Activated CD4-positive, alpha-beta memory T cell treated with anti-CD3 and anti-CD28 coated beads, Interleukin-2, amount 10 ng/mL, durations not matched to agents 7 days and 5 days (primary cell): ENCODE results near the gene TTC28. TPM values are rescaled to one million over a fixed set of nuclear protein-coding genes. Genes with fewer than 3 reads are reported as not detected.
"Not testable (repeated sequence)": the region's sequence is repeated elsewhere in the genome, so short reads cannot be mapped to it uniquely, and the experiment has no call there.

ENCODE experiments used
- CTCF ChIA-PET: fragments of 350-600 bp; sonication (Branson Sonifier 250); formaldehyde crosslinking; loops from one replicate; lab custom pipeline; 2021; ENCODE audit warnings: antibody characterized with exemption, inconsistent platforms; lab: Charles Lee
- POLR2A ChIA-PET: fragments of 350-600 bp; sonication (Branson Sonifier 250); formaldehyde crosslinking; loops from one replicate; lab custom pipeline; 2021; ENCODE audit warnings: antibody characterized with exemption; lab: Charles Lee
- DNase-seq: peaks from one replicate; pipeline ENCODE4 v3.0.0-alpha.2; 2020
- H3K27ac Mint-ChIP-seq: one replicate; pipeline ENCODE4 v1.8.0; 2021; ENCODE audit warnings: mild to moderate bottlenecking, mixed read lengths
- H3K27me3 Mint-ChIP-seq: one replicate; pipeline ENCODE4 v1.8.0; 2021; ENCODE audit warnings: mixed read lengths
- H3K36me3 Mint-ChIP-seq: one replicate; pipeline ENCODE4 v1.8.0; 2021; ENCODE audit warnings: low read depth, mixed read lengths
- H3K4me1 Mint-ChIP-seq: one replicate; pipeline ENCODE4 v1.8.0; 2021; ENCODE audit warnings: mixed read lengths
- H3K4me3 Mint-ChIP-seq: one replicate; pipeline ENCODE4 v1.8.0; 2021; ENCODE audit warnings: mild to moderate bottlenecking, mixed read lengths
- H3K9me3 Mint-ChIP-seq: one replicate; pipeline ENCODE4 v1.8.0; 2021; ENCODE audit warnings: mixed read lengths
- total RNA-seq, 2 experiments: library from RNA; stranded (reverse); gene quantifications; one replicate each; pipeline ENCODE4 v1.2.3, GENCODE V29; 2021

TTC28 gene
- total RNA-seq, 2 experiments from 2014 or later: 0.93 to 1.4 TPM

DNA sequence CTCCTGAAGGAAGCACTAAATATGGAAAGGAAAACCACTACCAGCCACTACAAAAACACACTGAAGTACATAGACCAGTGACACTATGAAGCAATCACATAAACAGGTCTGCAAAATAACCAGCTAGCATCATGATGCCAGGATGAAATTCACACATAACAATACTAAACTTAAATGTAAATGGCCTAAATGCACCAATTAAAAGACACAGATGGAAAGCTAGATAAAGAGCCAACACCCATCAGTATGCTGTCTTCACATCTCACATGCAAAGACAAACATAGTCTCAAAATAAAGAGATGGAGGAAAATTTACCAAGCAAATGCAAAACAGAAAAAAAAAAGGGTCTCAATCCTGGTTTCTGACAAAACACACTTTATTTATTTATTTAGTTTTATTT is 171.7 kb downstream of the TTC28 start:
- Mint-ChIP-seq H3K36me3 (no peaks in the 10 kb centered on the region), H3K27me3 (peaks cover 21% of the 10 kb centered on the region), H3K9me3 (peaks cover 6% of the 10 kb centered on the region), H3K4me1 (no peaks in the 10 kb centered on the region), H3K27ac (no peak overlapping the region), H3K4me3 (no peak overlapping the region)
- DNase-seq: no peak
- ChIA-PET CTCF (no interaction called here), POLR2A (no interaction called here)

DNA sequence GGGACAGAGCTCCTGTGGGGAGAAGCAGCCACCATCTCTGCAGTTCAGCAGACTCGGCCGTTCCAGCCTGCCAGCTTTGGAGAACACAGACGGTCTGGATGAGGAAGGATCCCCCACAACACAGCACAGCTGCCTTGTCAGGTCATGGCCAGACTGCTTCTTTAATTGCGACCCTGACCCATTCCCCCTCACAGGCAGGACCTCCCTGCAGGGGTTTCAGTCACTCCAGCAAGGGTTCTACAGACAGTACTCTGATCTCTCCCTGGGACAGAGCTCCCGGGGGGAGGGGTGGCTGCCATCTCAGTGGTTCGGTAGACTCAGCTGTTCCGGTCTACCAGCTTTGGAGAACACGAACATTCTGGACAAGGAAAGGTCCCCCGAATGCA is 173.5 kb downstream of the TTC28 start:
- ChIA-PET CTCF (no interaction called here), POLR2A (no interaction called here)
- no peaks in the 10 kb centered on the region for H3K36me3 Mint-ChIP-seq
- no peak overlapping the region for H3K4me3 Mint-ChIP-seq
- H3K27me3 Mint-ChIP-seq: peaks cover 20% of the 10 kb centered on the region
- H3K9me3 Mint-ChIP-seq: peaks cover 3% of the 10 kb centered on the region
- no peaks in the 10 kb centered on the region for H3K4me1 Mint-ChIP-seq
- no peak overlapping the region for H3K27ac Mint-ChIP-seq
- DNase-seq: no peak

GRCh38 chr22:28505416-28506149 is 174.1 kb downstream of the TTC28 start:
- ChIA-PET POLR2A (no interaction called here), CTCF (interaction anchor here (0.7 kb wide), 1 partner anchor 308 kb away, joined by 5 read pairs; no protein-coding TSS in a partner anchor)
- no peak overlapping the region for H3K4me3 Mint-ChIP-seq
- no peak for DNase-seq
- no peak overlapping the region for H3K27ac Mint-ChIP-seq
- H3K4me1 Mint-ChIP-seq: no peaks in the 10 kb centered on the region
- peaks cover 19% of the 10 kb centered on the region for H3K27me3 Mint-ChIP-seq
- H3K36me3 Mint-ChIP-seq: no peaks in the 10 kb centered on the region
- H3K9me3 Mint-ChIP-seq: peaks cover under 1% of the 10 kb centered on the region

DNA sequence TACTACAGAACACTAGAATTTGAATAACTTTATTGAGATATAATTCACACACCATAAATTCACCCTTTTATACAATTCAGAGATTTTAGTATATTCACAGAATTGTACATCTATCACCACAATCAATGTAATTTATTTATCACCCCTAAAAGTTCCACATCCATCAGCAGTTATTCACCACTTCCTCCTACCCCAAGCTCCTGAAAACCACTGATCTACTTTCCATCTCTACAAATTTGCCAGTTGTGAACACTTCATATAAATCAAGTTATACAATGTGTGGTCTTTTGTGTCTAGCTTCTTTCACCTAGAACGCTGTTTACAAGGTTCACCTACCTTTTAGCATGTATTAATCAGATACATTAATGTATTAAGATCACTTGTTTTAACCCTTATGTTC is 179.6 kb downstream of the TTC28 start:
- ChIA-PET POLR2A (no interaction called here), CTCF (no interaction called here)
- Mint-ChIP-seq H3K4me3 (no peak overlapping the region), H3K36me3 (no peaks in the 10 kb centered on the region), H3K27ac (no peak overlapping the region), H3K4me1 (no peaks in the 10 kb centered on the region), H3K27me3 (peaks cover 36% of the 10 kb centered on the region), H3K9me3 (no peaks in the 10 kb centered on the region)
- DNase-seq: no peak

DNA sequence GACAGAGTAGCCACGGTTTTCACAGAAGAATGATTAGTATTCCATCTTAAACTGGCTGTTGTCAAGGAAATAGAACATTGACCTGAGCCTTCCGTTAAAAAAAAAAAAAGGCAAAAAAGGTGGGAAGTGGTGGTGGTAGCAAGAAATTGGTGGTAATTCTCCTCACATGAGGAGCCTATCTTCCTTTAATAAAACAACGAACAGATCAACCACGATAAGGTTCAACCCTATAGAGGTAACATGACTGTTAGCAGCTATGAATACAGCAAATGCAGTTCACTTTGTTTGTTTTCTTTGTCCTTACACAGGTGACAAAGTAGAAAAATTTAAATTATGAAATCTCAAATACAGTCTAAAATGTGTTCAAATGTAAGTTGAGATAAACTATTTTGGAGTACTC is 181.6 kb downstream of the TTC28 start:
- no peak overlapping the region for H3K27ac Mint-ChIP-seq
- no peak for DNase-seq
- CTCF ChIA-PET: no interaction called here
- H3K4me3 Mint-ChIP-seq: no peak overlapping the region
- H3K9me3 Mint-ChIP-seq: no peaks in the 10 kb centered on the region
- POLR2A ChIA-PET: no interaction called here
- peaks cover 45% of the 10 kb centered on the region for H3K27me3 Mint-ChIP-seq
- H3K4me1 Mint-ChIP-seq: no peaks in the 10 kb centered on the region
- no peaks in the 10 kb centered on the region for H3K36me3 Mint-ChIP-seq

DNA sequence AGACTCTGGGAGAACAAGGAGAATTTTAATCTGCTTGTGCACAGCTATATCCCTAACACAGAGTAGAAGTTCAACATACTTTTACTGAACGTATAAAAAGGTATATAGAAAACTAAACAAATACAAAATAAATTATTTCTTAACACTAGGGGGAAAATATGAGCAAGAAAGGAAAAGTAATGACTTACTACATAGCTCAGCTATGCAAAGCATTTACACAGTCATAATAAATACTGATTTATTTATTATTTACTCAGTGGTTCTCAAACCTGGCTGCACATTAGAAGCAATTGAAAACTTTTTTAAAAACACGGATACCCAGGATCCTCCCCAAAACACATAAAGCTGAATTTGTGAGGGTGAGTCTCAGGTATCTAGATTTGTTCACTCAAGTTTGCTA is 182.5 kb downstream of the TTC28 start:
- Mint-ChIP-seq H3K4me1 (no peaks in the 10 kb centered on the region), H3K4me3 (no peak overlapping the region), H3K27ac (no peak overlapping the region), H3K9me3 (no peaks in the 10 kb centered on the region), H3K27me3 (peaks cover 41% of the 10 kb centered on the region), H3K36me3 (no peaks in the 10 kb centered on the region)
- ChIA-PET POLR2A (no interaction called here), CTCF (no interaction called here)
- no peak for DNase-seq

DNA sequence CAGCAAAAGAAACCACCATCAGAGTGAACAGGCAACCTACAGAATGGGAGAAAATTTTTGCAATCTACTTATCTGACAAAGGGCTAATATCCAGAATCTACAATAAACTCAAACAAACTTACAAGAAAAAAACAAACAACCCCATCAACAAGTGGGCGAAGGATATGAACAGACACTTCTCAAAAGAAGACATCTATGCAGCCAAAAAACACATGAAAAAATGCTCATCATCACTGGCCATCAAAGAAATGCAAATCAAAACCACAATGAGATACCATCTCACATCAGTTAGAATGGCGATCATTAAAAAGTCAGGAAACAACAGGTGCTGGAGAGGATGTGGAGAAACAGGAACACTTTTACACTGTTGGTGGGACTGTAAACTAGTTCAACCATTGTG is 188.4 kb downstream of the TTC28 start:
- peaks cover 24% of the 10 kb centered on the region for H3K27me3 Mint-ChIP-seq
- H3K9me3 Mint-ChIP-seq, H3K4me3 Mint-ChIP-seq, CTCF ChIA-PET, DNase-seq, H3K36me3 Mint-ChIP-seq, H3K27ac Mint-ChIP-seq, POLR2A ChIA-PET, H3K4me1 Mint-ChIP-seq: not testable (repeated sequence)

GRCh38 chr22:28488825-28489224 is 190.8 kb downstream of the TTC28 start:
- peaks cover 12% of the 10 kb centered on the region for H3K27me3 Mint-ChIP-seq
- no peak for DNase-seq
- H3K4me1 Mint-ChIP-seq: no peaks in the 10 kb centered on the region
- H3K27ac Mint-ChIP-seq: no peak overlapping the region
- no peak overlapping the region for H3K4me3 Mint-ChIP-seq
- no peaks in the 10 kb centered on the region for H3K36me3 Mint-ChIP-seq
- no peaks in the 10 kb centered on the region for H3K9me3 Mint-ChIP-seq
- CTCF ChIA-PET: interaction anchor here (1.1 kb wide), 1 partner anchor 28 kb away, joined by 3 read pairs; no protein-coding TSS in a partner anchor
- POLR2A ChIA-PET: no interaction called here

DNA sequence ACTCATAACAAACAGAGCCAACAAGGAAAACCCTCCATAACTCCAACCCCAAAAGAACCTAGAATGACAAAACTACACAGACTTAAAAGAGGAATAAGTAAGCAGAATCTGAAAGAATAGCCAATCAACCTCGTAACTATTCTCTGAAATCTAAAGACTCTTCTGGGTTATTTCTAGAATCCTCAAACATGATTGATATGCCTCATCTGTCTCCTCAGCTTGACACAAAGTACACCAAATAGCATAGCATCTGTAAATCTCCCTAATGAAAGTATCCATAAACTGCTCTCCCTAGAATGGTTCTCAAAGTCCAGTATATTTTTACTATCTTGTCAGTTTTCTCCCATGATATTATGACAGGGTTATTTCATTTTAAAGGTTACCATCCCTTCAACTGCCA is 195.0 kb downstream of the TTC28 start:
- CTCF ChIA-PET: no interaction called here
- DNase-seq: no peak
- Mint-ChIP-seq H3K4me1 (no peaks in the 10 kb centered on the region), H3K27ac (no peak overlapping the region), H3K4me3 (no peak overlapping the region), H3K9me3 (no peaks in the 10 kb centered on the region), H3K27me3 (peaks cover 22% of the 10 kb centered on the region), H3K36me3 (no peaks in the 10 kb centered on the region)
- POLR2A ChIA-PET: no interaction called here

DNA sequence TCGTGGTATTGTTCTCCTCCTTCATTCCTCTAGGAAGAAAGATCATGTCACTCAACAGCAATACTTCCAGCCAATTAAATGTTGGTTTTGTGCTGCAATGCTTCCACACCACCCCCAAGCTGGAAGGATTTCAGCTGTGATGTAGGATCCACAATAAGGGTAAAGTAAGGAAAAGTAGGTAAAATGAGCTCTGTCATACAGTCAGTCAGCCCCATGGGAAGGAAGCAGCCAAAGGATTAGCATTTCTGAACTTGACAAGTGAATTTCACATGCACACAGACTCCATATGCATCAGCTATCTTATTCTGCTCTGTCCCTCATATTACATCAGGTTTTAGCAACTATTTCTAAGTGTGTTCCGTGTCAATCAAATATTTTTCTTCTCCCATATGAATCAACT is 197.9 kb downstream of the TTC28 start:
- Mint-ChIP-seq H3K36me3 (no peaks in the 10 kb centered on the region), H3K4me1 (no peaks in the 10 kb centered on the region), H3K4me3 (no peak overlapping the region), H3K27ac (no peak overlapping the region), H3K27me3 (peaks cover 21% of the 10 kb centered on the region), H3K9me3 (no peaks in the 10 kb centered on the region)
- no peak for DNase-seq
- ChIA-PET POLR2A (no interaction called here), CTCF (interaction anchor here (0.8 kb wide), 1 partner anchor 10 kb away, joined by 3 read pairs; no protein-coding TSS in a partner anchor)

DNA sequence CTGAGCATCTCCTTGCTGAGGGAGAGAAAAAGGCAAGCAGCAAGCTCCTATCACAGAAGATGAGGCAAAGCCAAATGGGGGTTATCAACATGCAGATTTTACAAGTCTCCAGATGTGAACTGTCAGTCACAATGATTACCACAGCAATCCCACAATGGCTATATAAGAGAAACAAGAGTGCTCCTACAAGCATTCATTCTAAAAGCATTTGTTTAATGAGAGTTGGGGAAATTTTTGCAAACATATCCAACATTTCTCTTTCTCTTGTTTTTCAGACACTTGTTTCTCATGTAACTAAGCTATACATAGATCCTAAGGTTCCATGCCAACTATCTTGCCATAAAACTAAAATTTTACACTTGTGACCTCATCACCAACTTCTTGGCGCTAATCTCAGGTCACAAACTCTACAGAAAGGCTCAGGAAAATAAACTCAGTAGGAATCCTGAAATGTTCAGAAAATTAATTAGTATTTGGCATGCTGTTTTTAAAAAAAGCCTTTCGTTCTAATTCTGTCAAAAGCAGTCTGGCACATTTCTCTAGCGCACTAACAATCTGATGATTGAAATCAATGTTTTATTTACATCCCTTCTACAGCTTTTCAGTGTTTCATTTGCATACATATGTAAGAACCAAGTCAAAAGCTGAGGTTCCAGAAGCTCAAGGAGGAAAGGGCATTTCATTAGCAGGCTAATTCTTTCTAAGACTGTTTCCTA is 199.5 kb downstream of the TTC28 start:
- DNase-seq: no peak
- ChIA-PET POLR2A (no interaction called here), CTCF (no interaction called here)
- Mint-ChIP-seq H3K4me1 (no peaks in the 10 kb centered on the region), H3K36me3 (no peaks in the 10 kb centered on the region), H3K27me3 (peaks cover 19% of the 10 kb centered on the region), H3K27ac (no peak overlapping the region), H3K9me3 (no peaks in the 10 kb centered on the region), H3K4me3 (no peak overlapping the region)

DNA sequence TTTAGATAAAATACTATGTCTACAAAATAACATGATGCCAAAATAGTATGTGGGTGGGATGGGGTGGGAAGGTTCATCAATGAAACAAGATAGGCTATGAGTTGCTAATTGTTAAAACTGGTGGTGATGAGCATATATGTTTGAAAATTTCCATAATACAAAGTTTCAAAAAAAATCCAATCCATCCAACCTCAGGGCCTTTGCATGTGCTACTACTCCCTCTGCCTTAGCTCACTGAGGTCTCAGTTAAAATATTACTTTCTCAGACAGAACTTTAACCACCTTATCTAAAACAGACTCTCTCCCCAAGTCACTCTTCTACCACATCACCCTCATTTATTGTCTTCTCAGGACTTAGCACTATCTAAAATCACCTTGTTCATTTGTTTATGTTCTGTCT is 201.1 kb downstream of the TTC28 start:
- CTCF ChIA-PET: no interaction called here
- Mint-ChIP-seq H3K9me3 (no peaks in the 10 kb centered on the region), H3K4me3 (no peak overlapping the region), H3K27me3 (peaks cover 20% of the 10 kb centered on the region), H3K36me3 (no peaks in the 10 kb centered on the region), H3K4me1 (no peaks in the 10 kb centered on the region), H3K27ac (no peak overlapping the region)
- POLR2A ChIA-PET: no interaction called here
- no peak for DNase-seq

- Mint-ChIP-seq H3K4me1 (no peaks in the 10 kb centered on the region), H3K36me3 (no peaks in the 10 kb centered on the region)
- CTCF ChIA-PET: no interaction called here
Measured at GRCh38 chr22:28477556-28477955, 202.1 kb downstream of the TTC28 start.

DNA sequence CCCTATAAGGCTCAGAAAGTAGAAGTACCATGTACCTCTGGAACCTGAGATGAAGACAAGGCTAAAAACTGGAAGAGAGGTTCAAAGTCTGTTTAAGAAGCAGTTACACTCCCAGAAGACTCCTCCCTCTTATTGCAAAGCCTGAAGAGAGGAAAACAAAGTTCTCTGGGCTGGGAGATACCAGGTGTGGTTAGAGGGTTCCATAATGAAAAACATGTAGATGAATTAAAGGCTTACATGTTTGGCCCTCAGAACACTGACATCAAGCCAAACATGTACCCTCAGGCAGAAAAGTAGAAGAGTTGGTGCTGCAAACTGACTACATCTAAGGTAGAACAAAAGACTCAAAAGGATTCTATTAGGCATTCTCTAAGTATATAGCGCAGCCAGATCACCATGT is 205.3 kb downstream of the TTC28 start:
- H3K9me3 Mint-ChIP-seq: no peaks in the 10 kb centered on the region
- H3K4me3 Mint-ChIP-seq: no peak overlapping the region
- DNase-seq: no peak
- H3K27me3 Mint-ChIP-seq: peaks cover 28% of the 10 kb centered on the region
- H3K4me1 Mint-ChIP-seq: no peaks in the 10 kb centered on the region
- H3K36me3 Mint-ChIP-seq: no peaks in the 10 kb centered on the region
- ChIA-PET CTCF (no interaction called here), POLR2A (no interaction called here)
- H3K27ac Mint-ChIP-seq: no peak overlapping the region

More at GRCh38 chr22:28477556-28477955, 202.1 kb downstream of the TTC28 start:
- no peak for DNase-seq
- H3K27ac Mint-ChIP-seq: no peak overlapping the region
- POLR2A ChIA-PET: no interaction called here
- H3K9me3 Mint-ChIP-seq: no peaks in the 10 kb centered on the region
- H3K27me3 Mint-ChIP-seq: peaks cover 22% of the 10 kb centered on the region
- H3K4me3 Mint-ChIP-seq: no peak overlapping the region
